NCI-H748 treated with DMSO at 0.1 percent for 48 hours (cell line): ENCODE results near the gene C1QL1.

Source experiments
- DNase-seq: peaks from one replicate; lab custom pipeline; 2025; lab: John Stamatoyannopoulos, UW

C1QL1 gene

GRCh38 chr17:44914148-44914547 lies 54.0 kb downstream of the C1QL1 start:
- DNase-seq: no peak

GRCh38 chr17:44913676-44914075 lies 54.4 kb downstream of the C1QL1 start:
- no peak for DNase-seq

DNA sequence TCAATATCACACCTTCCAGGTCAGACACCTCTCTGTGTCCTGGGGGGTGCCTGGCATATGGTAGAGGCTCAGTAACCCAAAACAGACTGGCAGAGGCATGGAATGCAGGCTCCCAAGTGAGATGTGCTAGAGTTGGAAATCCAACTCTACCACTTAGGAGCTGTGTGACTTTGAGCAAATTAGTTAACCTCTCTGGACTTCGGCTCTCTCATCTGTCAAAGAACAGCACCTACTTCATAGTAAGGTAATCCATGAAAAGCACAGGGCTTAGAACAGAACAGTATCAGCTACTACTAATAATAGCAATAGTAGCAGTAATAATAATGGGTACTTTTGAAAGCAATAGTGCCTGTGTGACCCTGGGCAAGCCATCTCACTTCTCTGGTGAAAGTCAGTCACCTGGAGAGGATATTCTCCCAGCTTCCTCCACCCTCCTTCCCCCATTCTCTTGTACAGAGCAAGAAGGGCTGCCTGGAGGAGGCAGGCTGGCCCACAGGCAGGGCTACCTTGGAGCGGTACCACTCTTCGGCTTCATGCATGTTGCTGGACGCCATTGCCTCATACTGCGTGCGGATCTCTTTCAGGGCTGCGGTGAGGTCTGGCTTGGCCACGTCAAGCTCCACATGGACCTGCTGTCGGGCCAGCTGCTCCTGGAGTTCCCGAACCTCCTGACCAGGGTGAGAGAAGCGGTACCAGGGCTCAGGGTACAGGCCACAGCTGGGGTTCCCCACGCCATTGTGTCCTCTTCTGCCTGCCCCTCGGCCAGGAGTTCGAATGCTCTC lies 55.1 kb downstream of the C1QL1 start:
- DNase-seq: no peak

GRCh38 chr17:44911133-44912001 lies 56.7 kb downstream of the C1QL1 start:
- no peak for DNase-seq

DNA sequence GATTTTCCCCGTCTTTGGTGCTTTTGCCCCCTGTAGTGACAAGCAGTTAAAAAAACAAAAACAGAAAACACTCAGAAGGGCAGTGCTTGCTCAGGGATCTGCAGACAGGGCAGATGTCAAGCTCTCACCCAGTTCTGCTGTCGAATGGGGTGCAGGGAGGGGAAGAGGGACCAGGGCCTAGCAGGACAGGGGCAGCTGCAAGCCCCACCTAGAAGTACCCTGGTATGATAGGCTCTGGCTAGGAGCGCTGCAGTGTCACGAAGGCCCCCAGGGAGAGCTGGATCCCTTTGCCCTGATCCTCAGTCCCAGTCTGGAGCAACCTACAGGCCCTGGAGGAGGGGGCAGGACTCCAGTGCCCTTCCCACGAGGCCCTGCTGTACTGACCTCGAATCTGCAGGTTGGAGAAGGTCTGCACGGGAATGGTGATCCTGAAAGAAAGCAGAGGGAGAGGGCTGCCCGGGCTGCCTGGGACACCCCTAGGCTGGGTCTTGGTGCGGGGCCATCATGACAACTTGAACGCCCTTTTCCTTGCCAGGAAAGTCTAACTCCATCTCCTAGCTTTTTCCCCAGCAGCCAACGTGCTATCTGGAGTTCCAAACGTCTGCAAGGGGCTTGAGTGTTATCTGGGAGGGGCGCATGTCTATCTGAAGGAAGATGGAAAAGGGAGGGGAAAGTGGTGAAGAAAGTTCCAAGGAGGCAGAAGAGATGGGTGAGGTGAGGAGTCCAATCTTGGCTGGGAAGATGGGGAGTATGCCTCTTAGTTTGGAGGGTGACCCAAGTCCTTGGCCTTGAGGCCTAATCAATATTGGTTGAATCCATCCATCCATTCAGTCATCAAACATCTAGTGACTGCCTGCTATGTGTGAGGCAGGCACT lies 57.6 kb downstream of the C1QL1 start:
- no peak for DNase-seq
